Karpas-422 (cell line): Measurements from ENCODE around the gene NUP58. TPM values are rescaled to one million over a fixed set of nuclear protein-coding genes. Genes with fewer than 3 reads are reported as not detected.
A peak's percentile ranks its signal among the peaks of the same experiment; 100 is the strongest.

ENCODE experiments used
- DNase-seq: peaks from one replicate; pipeline ENCODE4 v3.0.0-alpha.2; 2015
- H2AFZ ChIP-seq: fragments of 200-600 bp; sonication (generic); 2 replicates; pipeline ENCODE4 v1.6.1; 2014; ENCODE audit warnings: antibody characterized with exemption, low read length, mixed read lengths
- H3K27ac ChIP-seq: fragments of 200-600 bp; sonication (generic); 2 replicates; pipeline ENCODE4 v1.5.1; 2014; ENCODE audit warnings: mild to moderate bottlenecking, low read length, moderate library complexity
- H3K27me3 ChIP-seq: fragments of 200-600 bp; sonication (generic); 2 replicates; pipeline ENCODE4 v1.6.1; 2014; ENCODE audit warnings: low read length, mixed read lengths
- H3K36me3 ChIP-seq: fragments of 200-600 bp; sonication (generic); 2 replicates; pipeline ENCODE4 v1.6.1; 2014; ENCODE audit warnings: low read length, mixed read lengths; ENCODE audit not compliant: insufficient read depth
- H3K4me1 ChIP-seq: fragments of 200-600 bp; sonication (generic); 2 replicates; pipeline ENCODE4 v1.6.1; 2014; ENCODE audit warnings: mild to moderate bottlenecking, low read length, mixed read lengths
- H3K4me2 ChIP-seq: fragments of 200-600 bp; sonication (generic); 2 replicates; pipeline ENCODE4 v1.6.1; 2014; ENCODE audit warnings: low read length, low read depth, mild to moderate bottlenecking; ENCODE audit not compliant: poor library complexity, severe bottlenecking
- H3K4me3 ChIP-seq: fragments of 200-600 bp; sonication (generic); 2 replicates; pipeline ENCODE4 v1.5.1; 2014; ENCODE audit warnings: mild to moderate bottlenecking, antibody characterized with exemption, low read length, mixed read lengths
- H3K79me2 ChIP-seq: fragments of 200-600 bp; sonication (generic); 2 replicates; pipeline ENCODE4 v1.6.1; 2014; ENCODE audit warnings: mild to moderate bottlenecking, low read length, mixed read lengths
- H3K9ac ChIP-seq: fragments of 200-600 bp; sonication (generic); 2 replicates; pipeline ENCODE4 v1.6.0; 2014; ENCODE audit warnings: low read length
- H3K9me2 ChIP-seq: fragments of 200-600 bp; sonication (generic), shearing (Covaris generic); replicated peaks from 2 replicates; pipeline ENCODE4 v1.6.0; 2014; ENCODE audit warnings: mild to moderate bottlenecking, low read length, moderate library complexity; ENCODE audit not compliant: insufficient read depth
- H3K9me3 ChIP-seq: fragments of 300-700, 200-600 bp; sonication (generic); 2 replicates; pipeline ENCODE4 v1.6.1; 2014; ENCODE audit warnings: low read length, mixed read lengths
- H4K20me1 ChIP-seq: fragments of 200-600 bp; sonication (generic); 2 replicates; pipeline ENCODE4 v1.6.1; 2014; ENCODE audit warnings: mild to moderate bottlenecking, antibody characterized with exemption, low read length, low read depth; ENCODE audit not compliant: insufficient read depth
- total RNA-seq: library from RNA; depleted of rRNA; stranded (reverse); fragments of >200 nt; shearing (Covaris generic); gene quantifications from 2 replicates; pipeline ENCODE4 v1.2.3, GENCODE V29; 2014; ENCODE audit warnings: low replicate concordance

Gene NUP58
- total RNA-seq, 1 experiment from 2014 or later: 96.1 TPM

- Histone ChIP-seq H3K27ac (no peak overlapping the region), H3K9me3 (no peaks in the 10 kb centered on the region), H2AFZ (no peak overlapping the region), H3K4me2 (no peak overlapping the region), H3K4me1 (peaks cover 22% of the 10 kb centered on the region), H4K20me1 (no peaks in the 10 kb centered on the region), H3K36me3 (peaks cover 8% of the 10 kb centered on the region; the same call in 1 of the 2 replicates), H3K9ac (no peak overlapping the region), H3K4me3 (no peak overlapping the region), H3K79me2 (peaks cover 84% of the 10 kb centered on the region), H3K9me2 (no peaks in the 10 kb centered on the region), H3K27me3 (no peaks in the 10 kb centered on the region)
- DNase-seq: no peak
These were observed 24.7 kb upstream of the NUP58 start for GRCh38 chr13:25276748-25277147.

- H3K36me3 ChIP-seq: 0 out of 2 replicates have a peak, but pooled peaks cover 6% of the 10 kb centered on the region
- no peak overlapping the region for H3K9ac ChIP-seq
- H3K4me3 ChIP-seq: no peak overlapping the region
- no peak overlapping the region for H3K4me2 ChIP-seq
- no peaks in the 10 kb centered on the region for H3K9me3 ChIP-seq
- DNase-seq: no peak
- peaks cover 38% of the 10 kb centered on the region for H3K4me1 ChIP-seq
- no peaks in the 10 kb centered on the region for H4K20me1 ChIP-seq
- H2AFZ ChIP-seq: no peak overlapping the region
- no peak overlapping the region for H3K27ac ChIP-seq
- peaks cover 96% of the 10 kb centered on the region for H3K79me2 ChIP-seq
- H3K9me2 ChIP-seq: no peaks in the 10 kb centered on the region
- no peaks in the 10 kb centered on the region for H3K27me3 ChIP-seq
These were observed 21.0 kb upstream of the NUP58 start for GRCh38 chr13:25280396-25280795.

- H3K27me3 ChIP-seq: no peaks in the 10 kb centered on the region
These were observed 20.1 kb upstream of the NUP58 start for GRCh38 chr13:25281193-25281934.

GRCh38 chr13:25281935-25282332 is 19.5 kb upstream of the NUP58 start:
- no peak overlapping the region for H3K27ac ChIP-seq
- H3K9me2 ChIP-seq: no peaks in the 10 kb centered on the region
- H3K9me3 ChIP-seq: no peaks in the 10 kb centered on the region
- peaks cover 39% of the 10 kb centered on the region for H3K4me1 ChIP-seq
- peak overlapping the region; percentile 4; the same call in 1 of the 2 replicates for H3K9ac ChIP-seq
- H3K36me3 ChIP-seq: 0 out of 2 replicates have a peak, but pooled peaks cover 6% of the 10 kb centered on the region
- H2AFZ ChIP-seq: no peak overlapping the region
- H3K4me2 ChIP-seq: no peak overlapping the region
- no peaks in the 10 kb centered on the region for H3K27me3 ChIP-seq
- DNase-seq: no peak
- H3K4me3 ChIP-seq: no peak overlapping the region
- peaks cover 94% of the 10 kb centered on the region for H3K79me2 ChIP-seq
- H4K20me1 ChIP-seq: no peaks in the 10 kb centered on the region

More at GRCh38 chr13:25281193-25281934, 20.1 kb upstream of the NUP58 start:
- H4K20me1 ChIP-seq: no peaks in the 10 kb centered on the region
- H3K9me3 ChIP-seq: no peaks in the 10 kb centered on the region
- peaks cover 43% of the 10 kb centered on the region for H3K4me1 ChIP-seq
- H3K27ac ChIP-seq: no peak overlapping the region
- H3K36me3 ChIP-seq: 0 out of 2 replicates have a peak, but pooled peaks cover 6% of the 10 kb centered on the region
- H2AFZ ChIP-seq: no peak overlapping the region
- no peak overlapping the region; the same call in 1 of the 2 replicates for H3K9ac ChIP-seq
- DNase-seq: no peak
- H3K4me2 ChIP-seq: no peak overlapping the region
- no peak overlapping the region for H3K4me3 ChIP-seq
- no peaks in the 10 kb centered on the region for H3K9me2 ChIP-seq
- H3K79me2 ChIP-seq: peaks cover 98% of the 10 kb centered on the region

GRCh38 chr13:25286308-25286968 is 15.0 kb upstream of the NUP58 start:
- Histone ChIP-seq H3K27ac (peak overlapping the region; percentile 90), H3K9ac (peak overlapping the region; percentile 89), H3K4me2 (peak overlapping the region; percentile 90), H3K4me1 (peaks cover 42% of the 10 kb centered on the region), H3K9me3 (no peaks in the 10 kb centered on the region), H2AFZ (peak overlapping the region; percentile 46; the same call in 1 of the 2 replicates), H3K4me3 (peak overlapping the region; percentile 92), H3K36me3 (0 out of 2 replicates have a peak, but pooled peaks cover 6% of the 10 kb centered on the region), H3K79me2 (peaks cover 50% of the 10 kb centered on the region), H4K20me1 (no peaks in the 10 kb centered on the region), H3K9me2 (no peaks in the 10 kb centered on the region), H3K27me3 (no peaks in the 10 kb centered on the region)
- DNase-seq: peak; percentile 85

GRCh38 chr13:25286969-25287961 is 14.2 kb upstream of the NUP58 start, which contains the start of gene MTMR6:
Gene MTMR6 (minus strand): TSS chr13:25287488. CDS start chr13:25287247, 241 bp downstream.
- Histone ChIP-seq H3K4me2 (peak within 1 kb of the TSS; percentile 90), H3K9me3 (no peaks in the 10 kb centered on the region), H3K4me1 (peaks cover 38% of the 10 kb centered on the region), H3K36me3 (0 out of 2 replicates have a peak, but pooled peaks cover 6% of the 10 kb centered on the region), H3K79me2 (peaks cover 42% of the 10 kb centered on the region), H3K4me3 (peak within 1 kb of the TSS; percentile 92), H2AFZ (peak within 1 kb of the TSS; percentile 91), H4K20me1 (no peaks in the 10 kb centered on the region), H3K9ac (peak within 1 kb of the TSS; percentile 89), H3K27me3 (no peaks in the 10 kb centered on the region), H3K9me2 (no peaks in the 10 kb centered on the region), H3K27ac (peak within 1 kb of the TSS; percentile 90)
- DNase-seq: peak; percentile 97

GRCh38 chr13:25288966-25289365 is 12.5 kb upstream of the NUP58 start:
- peaks cover 39% of the 10 kb centered on the region for H3K4me1 ChIP-seq
- H3K27me3 ChIP-seq: no peaks in the 10 kb centered on the region
- H3K36me3 ChIP-seq: 0 out of 2 replicates have a peak, but pooled peaks cover 6% of the 10 kb centered on the region
- H3K79me2 ChIP-seq: peaks cover 25% of the 10 kb centered on the region
- no peak overlapping the region for H3K27ac ChIP-seq
- H3K4me3 ChIP-seq: no peak overlapping the region
- no peaks in the 10 kb centered on the region for H3K9me3 ChIP-seq
- peak; percentile 44 for DNase-seq
- H3K9me2 ChIP-seq: no peaks in the 10 kb centered on the region
- peak overlapping the region; percentile 5 for H3K4me2 ChIP-seq
- no peak overlapping the region for H3K9ac ChIP-seq
- no peaks in the 10 kb centered on the region for H4K20me1 ChIP-seq
- peak overlapping the region; percentile 65 for H2AFZ ChIP-seq
